H1 (cell line): ENCODE results near the gene NEK3. TPM values are rescaled to one million over a fixed set of nuclear protein-coding genes. Genes with fewer than 3 reads are reported as not detected.

Experiments
- CTCF ChIA-PET: fragments of 300-600 bp; sonication (Branson Sonifier 250); formaldehyde crosslinking; loops from one replicate; lab custom pipeline; 2021; ENCODE audit not compliant: partially characterized antibody; lab: Charles Lee
- POLR2A ChIA-PET: fragments of 300-600 bp; sonication (Branson Sonifier 250); formaldehyde crosslinking; loops from one replicate; lab custom pipeline; 2021; ENCODE audit warnings: inconsistent platforms; ENCODE audit not compliant: partially characterized antibody; lab: Charles Lee
- DNase-seq, 2 experiments: peaks; one replicate each; pipeline versions ENCODE4 v3.0.0 to v3.0.0-alpha.2; 2010 to 2022; ENCODE audit warnings: low spot score in 2 of 2, low read depth in 1 of 2, mixed read lengths in 1 of 2
- FAIRE-seq: peaks from 2 replicates; lab custom pipeline; 2011; peaks lifted over from hg19 to GRCh38; lab: Jason Lieb, UNC
- H2AFZ ChIP-seq: 2 replicates; pipeline ENCODE4 v1.8.1; 2012; ENCODE audit warnings: low read length, inconsistent platforms
- H2AK5ac ChIP-seq: 2 replicates; pipeline ENCODE4 v1.6.1; 2013; ENCODE audit warnings: low read depth, low read length
- H2BK120ac ChIP-seq: replicated peaks from 2 replicates; pipeline ENCODE3; 2013; ENCODE audit warnings: low read depth, low read length, inconsistent platforms
- H2BK12ac ChIP-seq: 2 replicates; pipeline ENCODE4 v1.6.1; 2013; ENCODE audit warnings: low read depth, low read length
- H2BK15ac ChIP-seq: 2 replicates; pipeline ENCODE4 v1.6.1; 2013; ENCODE audit warnings: low read length
- H2BK20ac ChIP-seq: 2 replicates; pipeline ENCODE4 v1.6.1; 2013; ENCODE audit warnings: low read length
- H2BK5ac ChIP-seq: 2 replicates; pipeline ENCODE4 v1.6.1; 2013; ENCODE audit warnings: low read depth, low read length
- H3K14ac ChIP-seq: 2 replicates; pipeline ENCODE4 v1.6.1; 2013; ENCODE audit warnings: inconsistent platforms; ENCODE audit not compliant: insufficient read length
- H3K18ac ChIP-seq: 2 replicates; pipeline ENCODE4 v1.6.1; 2013; ENCODE audit warnings: low read length; ENCODE audit errors: extremely low read depth
- H3K23ac ChIP-seq: 2 replicates; pipeline ENCODE4 v1.6.1; 2013; ENCODE audit warnings: inconsistent platforms; ENCODE audit not compliant: insufficient read length
- H3K23me2 ChIP-seq: 2 replicates; pipeline ENCODE4 v1.6.1; 2013; ENCODE audit warnings: low read depth, low read length
- H3K27ac ChIP-seq: 2 replicates; pipeline ENCODE4 v1.6.1; 2011; ENCODE audit warnings: low read depth, low read length, inconsistent platforms
- H3K27me3 ChIP-seq, 4 experiments: replicated peaks in 1 of 4; 1 replicate in 1 of 4; 2 replicates in 3 of 4; pipeline versions ENCODE4 v1.6.1 to v1.8.1; 2011 to 2013; ENCODE audit warnings: low read length in 3 of 4, mild to moderate bottlenecking in 3 of 4, inconsistent platforms in 2 of 4, mixed read lengths in 2 of 4, moderate library complexity in 1 of 4; ENCODE audit not compliant: control insufficient read depth in 3 of 4, insufficient read depth in 3 of 4; ENCODE audit errors: extremely low read depth in 1 of 4
- H3K36me3 ChIP-seq, 4 experiments: 2 replicates each; pipeline versions ENCODE4 v1.6.1 to v1.8.1; 2011 to 2013; ENCODE audit warnings: mild to moderate bottlenecking in 4 of 4, low read length in 3 of 4, moderate library complexity in 2 of 4, control low read depth in 1 of 4, inconsistent platforms in 1 of 4; ENCODE audit not compliant: insufficient read depth in 4 of 4, control insufficient read depth in 2 of 4
- H3K4ac ChIP-seq: replicated peaks from 2 replicates; pipeline ENCODE3; 2013; ENCODE audit warnings: low read length, low read depth, mixed read lengths, inconsistent platforms; ENCODE audit not compliant: insufficient read length
- H3K4me1 ChIP-seq, 4 experiments: replicated peaks in 1 of 4; 1 replicate in 1 of 4; 2 replicates in 3 of 4; pipeline versions ENCODE4 v1.6.1 to v1.8.1; 2011 to 2013; ENCODE audit warnings: low read length in 3 of 4, inconsistent platforms in 2 of 4, mixed read lengths in 1 of 4; ENCODE audit not compliant: insufficient read depth in 4 of 4, control insufficient read depth in 3 of 4
- H3K4me2 ChIP-seq, 2 experiments: 2 replicates each; pipeline versions ENCODE4 v1.6.1 to v1.8.1; 2011 to 2013; ENCODE audit warnings: low read depth in 2 of 2, low read length in 2 of 2, control low read depth in 1 of 2, inconsistent platforms in 1 of 2, mild to moderate bottlenecking in 1 of 2; ENCODE audit not compliant: insufficient read depth in 1 of 2
- H3K4me3 ChIP-seq, 4 experiments: fragments of 200-600, 300-600 bp in 1 of 4; sonication (generic), shearing (Covaris generic), sonication (Bioruptor Twin) in 1 of 4; 2 replicates each; pipeline versions ENCODE4 v1.5.1 to v1.8.1; 2011 to 2016; ENCODE audit warnings: low read length in 4 of 4, low read depth in 3 of 4, control low read depth in 2 of 4, inconsistent platforms in 2 of 4, mild to moderate bottlenecking in 2 of 4, mixed read lengths in 1 of 4, moderate library complexity in 1 of 4; ENCODE audit not compliant: insufficient read depth in 2 of 4; ENCODE audit errors: extremely low read depth in 1 of 4
- H3K56ac ChIP-seq: replicated peaks from 2 replicates; pipeline ENCODE3; 2013; ENCODE audit warnings: low read depth, mild to moderate bottlenecking, mixed read lengths, low read length, inconsistent platforms; ENCODE audit not compliant: insufficient read length
- H3K79me1 ChIP-seq: 2 replicates; pipeline ENCODE4 v1.6.1; 2013; ENCODE audit warnings: low read depth, low read length, control low read depth
- H3K79me2 ChIP-seq, 2 experiments: 2 replicates each; pipeline versions ENCODE4 v1.6.1 to v1.8.1; 2012 to 2013; ENCODE audit warnings: low read length in 2 of 2, mild to moderate bottlenecking in 2 of 2, inconsistent platforms in 1 of 2; ENCODE audit not compliant: insufficient read depth in 2 of 2, control insufficient read depth in 1 of 2
- H3K9ac ChIP-seq, 4 experiments: replicated peaks in 1 of 4; 1 replicate in 1 of 4; 2 replicates in 3 of 4; pipeline versions ENCODE4 v1.6.1 to v1.8.1; 2011 to 2013; ENCODE audit warnings: low read depth in 3 of 4, low read length in 3 of 4, control low read depth in 2 of 4, mild to moderate bottlenecking in 2 of 4, moderate library complexity in 2 of 4, inconsistent platforms in 1 of 4; ENCODE audit errors: extremely low read depth in 1 of 4
- H3K9me3 ChIP-seq, 2 experiments: 2 replicates each; pipeline versions ENCODE4 v1.6.1 to v1.8.1; 2012 to 2013; ENCODE audit warnings: mild to moderate bottlenecking in 2 of 2, moderate library complexity in 2 of 2, control low read depth in 1 of 2, inconsistent platforms in 1 of 2, low read depth in 1 of 2, low read length in 1 of 2, mixed read lengths in 1 of 2; ENCODE audit not compliant: insufficient read depth in 2 of 2
- H4K20me1 ChIP-seq, 2 experiments: replicated peaks in 1 of 2; 2 replicates each; pipeline versions ENCODE3 to v1.8.1; 2011 to 2013; ENCODE audit warnings: inconsistent platforms in 2 of 2, low read length in 2 of 2, mild to moderate bottlenecking in 1 of 2; ENCODE audit not compliant: insufficient read depth in 2 of 2, control insufficient read depth in 1 of 2
- H4K5ac ChIP-seq: 2 replicates; pipeline ENCODE4 v1.6.1; 2013; ENCODE audit warnings: low read length, low read depth, mixed read lengths, inconsistent platforms; ENCODE audit not compliant: insufficient read length
- H4K8ac ChIP-seq: 2 replicates; pipeline ENCODE4 v1.8.0; 2013; ENCODE audit warnings: mild to moderate bottlenecking, moderate library complexity, low read length, inconsistent platforms; ENCODE audit not compliant: insufficient read depth; ENCODE audit errors: extremely low read depth
- H4K91ac ChIP-seq: replicated peaks from 2 replicates; pipeline ENCODE3; 2013; ENCODE audit warnings: low read length, mixed read lengths, inconsistent platforms; ENCODE audit not compliant: insufficient read length
- WGBS, 2 experiments: shearing (Covaris generic) in 1 of 2; methylation state at CpG; one replicate each; pipeline versions ENCODE4 v1.1.6 to v1.1.7; 2013 to 2015; ENCODE audit warnings: low lambda C conversion rate in 2 of 2, mixed read lengths in 2 of 2, inconsistent platforms in 1 of 2, low coverage in 1 of 2, missing lambda C conversion rate in 1 of 2; ENCODE audit not compliant: insufficient replicate concordance in 2 of 2, insufficient coverage in 1 of 2, insufficient read length in 1 of 2; ENCODE audit errors: extremely low coverage in 1 of 2, missing lambda C conversion rate in 1 of 2; 5-methylcytosine and 5-hydroxymethylcytosine counted together
- polyA plus RNA-seq, 7 experiments: library from polyadenylated mRNA; depleted of rRNA in 3 of 7; stranded (reverse) in 5 of 7; unstranded in 2 of 7; fragments of >200 nt in 5 of 7; fragments of 200-250 nt in 2 of 7; gene quantifications; 1 replicate in 5 of 7; 2 replicates in 1 of 7; 4 replicates in 1 of 7; pipeline versions ENCODE4 v1.2.1 to v1.2.3, GENCODE V29; 2011 to 2013; ENCODE audit warnings: missing spikeins in 2 of 7, mixed read lengths in 2 of 7
- total RNA-seq: library from RNA; stranded (reverse); fragmentation: NEBNext Ultra II Directional; extraction: Animal tissue kit (Norgen Biotek cat#: 25700); gene quantifications from 2 replicates; pipeline ENCODE4 v1.2.1, GENCODE V29; 2021

The NEK3 gene
- total and polyA plus RNA-seq, 2 of the 8 experiments (the other 6 are each of a cell fraction or from before 2014, with no cell fraction given): 11.4 to 26.0 TPM

DNA sequence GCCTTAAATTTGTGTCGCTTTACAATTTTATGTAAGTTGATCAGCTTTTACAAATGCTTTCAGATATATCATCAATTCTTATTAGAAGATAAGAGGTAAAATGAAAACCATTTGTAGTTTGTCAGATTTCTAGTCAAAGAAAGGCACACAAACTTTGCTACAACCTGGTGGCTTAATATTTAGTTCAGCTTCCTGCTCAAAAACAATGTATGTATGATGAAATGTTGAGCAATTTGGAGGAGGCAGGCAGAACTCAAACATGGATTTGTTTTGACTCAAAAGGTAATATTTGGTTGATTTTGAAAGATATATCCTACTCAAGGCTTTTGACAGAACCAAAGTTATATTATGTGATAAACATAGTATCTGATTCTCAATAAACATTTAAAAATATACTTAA is 54.8 kb downstream of the NEK3 start:
- Histone ChIP-seq H3K36me3 (no peaks in the 10 kb centered on the region), H3K14ac (no peak overlapping the region), H3K23me2 (no peaks in the 10 kb centered on the region), H3K18ac (no peak overlapping the region), H3K27ac (no peak overlapping the region), H3K9ac (no peak overlapping the region), H2BK15ac (no peak overlapping the region), H2AFZ (no peak overlapping the region), H2BK120ac (no peak overlapping the region), H2BK20ac (no peak overlapping the region), H3K79me1 (no peaks in the 10 kb centered on the region), H4K8ac (no peak overlapping the region), H3K4ac (no peak overlapping the region), H3K56ac (no peak overlapping the region), H3K4me2 (no peak overlapping the region), H3K4me3 (no peak overlapping the region), H2BK12ac (no peak overlapping the region), H4K91ac (no peak overlapping the region), H3K4me1 (no peaks in the 10 kb centered on the region), H2AK5ac (no peak overlapping the region), H4K20me1 (no peaks in the 10 kb centered on the region), H3K27me3 (no peaks in the 10 kb centered on the region), H4K5ac (no peak overlapping the region), H3K79me2 (no peaks in the 10 kb centered on the region), H3K9me3 (peaks cover 0 to 2% of the 10 kb centered on the region in 2 experiments; a peak in 2 of 4 replicates), H3K23ac (no peak overlapping the region), H2BK5ac (no peak overlapping the region)
- POLR2A ChIA-PET: no interaction called here
- FAIRE-seq (no peak), DNase-seq (no peak)
- WGBS, 2 experiments: 91% methylated on average over 1 of the region's 1 CpG; no CpG with 5 or more reads in 1 of the 2 experiments
- CTCF ChIA-PET: interaction anchor here (1.1 kb wide), 1 partner anchor 17 kb away, joined by 3 read pairs; no protein-coding TSS in a partner anchor
